Prostate gland (tissue), 2 donors: Measurements from ENCODE around the gene CCSER1. TPM values are rescaled to one million over a fixed set of nuclear protein-coding genes. Genes with fewer than 3 reads are reported as not detected.
"Not testable (repeated sequence)": the region's sequence is repeated elsewhere in the genome, so short reads cannot be mapped to it uniquely, and the experiment has no call there.

Source experiments
- DNase-seq: peaks from one replicate; pipeline ENCODE4 v3.0.0-alpha.2; 2019; ENCODE audit warnings: low spot score
- H3K27ac ChIP-seq, 2 donors: fragments of 200-600 bp; sonication (generic); 2 replicates each; pipeline ENCODE4 v1.5.1; 2017 to 2019
- H3K27me3 ChIP-seq: fragments of 200-600 bp; sonication (generic); replicated peaks from 2 replicates; pipeline ENCODE4 v1.5.1; 2019; ENCODE audit not compliant: insufficient read depth
- H3K36me3 ChIP-seq, 2 donors: fragments of 200-600 bp; sonication (generic); 1 replicate in 1 of 2; 2 replicates in 1 of 2; pipeline versions ENCODE4 v1.5.1 to v1.8.1; 2017 to 2019
- H3K4me1 ChIP-seq: fragments of 200-600 bp; sonication (generic); replicated peaks from 2 replicates; pipeline ENCODE4 v1.5.1; 2019
- H3K4me3 ChIP-seq, 2 donors: fragments of 200-600 bp; sonication (generic); 2 replicates each; pipeline ENCODE4 v1.5.1; 2017 to 2019
- H3K9me3 ChIP-seq: fragments of 200-600 bp; sonication (generic); 2 replicates; pipeline ENCODE4 v1.5.1; 2017
- CTCF ChIP-seq, 4 experiments: fragments of 200-600 bp in 2 of 4; fragments of 450-650 bp in 2 of 4; sonication (generic) in 2 of 4; IDR thresholded peaks; 1 replicate in 3 of 4; 2 replicates in 1 of 4; pipeline ENCODE4 v1.5.1; 2016 to 2019; ENCODE audit warnings: antibody characterized with exemption in 4 of 4, mild to moderate bottlenecking in 2 of 4, moderate library complexity in 2 of 4
- POLR2A ChIP-seq: fragments of 450-650 bp; IDR thresholded peaks from one replicate; pipeline ENCODE4 v1.6.1; 2016; ENCODE audit warnings: antibody characterized with exemption, mild to moderate bottlenecking
- POLR2AphosphoS5 ChIP-seq: sonication (generic); formaldehyde crosslinking; IDR thresholded peaks from one replicate; pipeline ENCODE4 v1.6.1; 2017; ENCODE audit warnings: antibody characterized with exemption
- WGBS: methylation state at CpG from one replicate; pipeline ENCODE4 v1.1.5; 2018; 5-methylcytosine and 5-hydroxymethylcytosine counted together
- intact Hi-C: fragments of 100-400 bp; cut with DNase I; formaldehyde crosslinking; loops from one replicate; pipeline ENCODE4 v1.14.2; 2022
- total RNA-seq, 2 donors: library from RNA; depleted of rRNA; stranded (reverse); fragments of >200 nt; gene quantifications; one replicate each; pipeline ENCODE4 v1.1.0, GENCODE V29; 2016

CCSER1 gene
- total RNA-seq, 2 donors from 2014 or later: 11.9 to 32.2 TPM

GRCh38 chr4:90648791-90649190 lies 521.6 kb downstream of the CCSER1 start:
- intact Hi-C loops: no loop called here
- no peak for TF ChIP-seq CTCF (IDR thresholded peaks at IDR 0.05)
- TF ChIP-seq POLR2AphosphoS5: no peak
- no peak for TF ChIP-seq POLR2A
- no peaks in the 10 kb centered on the region for H3K36me3 ChIP-seq
- WGBS: 94% methylated on average over 2 of the region's 2 CpGs
- no peak overlapping the region for H3K4me3 ChIP-seq
- no peaks in the 10 kb centered on the region for H3K4me1 ChIP-seq
- no peaks in the 10 kb centered on the region for H3K9me3 ChIP-seq
- no peaks in the 10 kb centered on the region for H3K27me3 ChIP-seq
- DNase-seq: no peak
- H3K27ac ChIP-seq: no peak overlapping the region

GRCh38 chr4:90660672-90661071 lies 533.5 kb downstream of the CCSER1 start:
- Histone ChIP-seq H3K4me3 (no peak overlapping the region), H3K27me3 (no peaks in the 10 kb centered on the region), H3K27ac (no peak overlapping the region), H3K36me3 (no peaks in the 10 kb centered on the region), H3K4me1 (no peaks in the 10 kb centered on the region), H3K9me3 (no peaks in the 10 kb centered on the region)
- 88% methylated on average over 3 of the region's 3 CpGs for WGBS
- TF ChIP-seq POLR2AphosphoS5 (no peak), CTCF (IDR thresholded peaks at IDR 0.05) (no peak), POLR2A (no peak)
- DNase-seq: no peak
- intact Hi-C loops: no loop called here

GRCh38 chr4:90670183-90670582 lies 543.0 kb downstream of the CCSER1 start:
- DNase-seq: no peak
- H3K4me1 ChIP-seq: no peaks in the 10 kb centered on the region
- no peak for TF ChIP-seq CTCF (IDR thresholded peaks at IDR 0.05)
- no peak for TF ChIP-seq POLR2A
- TF ChIP-seq POLR2AphosphoS5: no peak
- no peak overlapping the region for H3K27ac ChIP-seq
- 91% methylated on average over 4 of the region's 4 CpGs for WGBS
- H3K9me3 ChIP-seq: no peaks in the 10 kb centered on the region
- H3K36me3 ChIP-seq: no peaks in the 10 kb centered on the region
- intact Hi-C loops: no loop called here
- no peak overlapping the region for H3K4me3 ChIP-seq
- no peaks in the 10 kb centered on the region for H3K27me3 ChIP-seq

GRCh38 chr4:90689739-90690138 lies 562.5 kb downstream of the CCSER1 start:
- H3K36me3 ChIP-seq: no peaks in the 10 kb centered on the region
- intact Hi-C loops: no loop called here
- TF ChIP-seq CTCF (IDR thresholded peaks at IDR 0.05): no peak
- no peak for TF ChIP-seq POLR2AphosphoS5
- TF ChIP-seq POLR2A: no peak
- 46% methylated on average over 1 of the region's 1 CpG for WGBS
- H3K27ac ChIP-seq: no peak overlapping the region
- H3K27me3 ChIP-seq: no peaks in the 10 kb centered on the region
- DNase-seq: peak; percentile 28
- no peak overlapping the region for H3K4me3 ChIP-seq
- H3K9me3 ChIP-seq: no peaks in the 10 kb centered on the region
- H3K4me1 ChIP-seq: no peaks in the 10 kb centered on the region

GRCh38 chr4:90695411-90695810 lies 568.2 kb downstream of the CCSER1 start:
- intact Hi-C loops: no loop called here

GRCh38 chr4:90705501-90705900 lies 578.3 kb downstream of the CCSER1 start:
- WGBS: 88% methylated on average over 6 of the region's 6 CpGs
- H3K27ac ChIP-seq, H3K4me1 ChIP-seq, H3K27me3 ChIP-seq, H3K36me3 ChIP-seq, DNase-seq, H3K4me3 ChIP-seq, intact Hi-C loops, H3K9me3 ChIP-seq: not testable (repeated sequence)

More at GRCh38 chr4:90695411-90695810, 568.2 kb downstream of the CCSER1 start:
- DNase-seq: no peak
- Histone ChIP-seq H3K9me3 (no peaks in the 10 kb centered on the region), H3K27me3 (no peaks in the 10 kb centered on the region), H3K36me3 (no peaks in the 10 kb centered on the region), H3K4me1 (no peaks in the 10 kb centered on the region), H3K4me3 (no peak overlapping the region), H3K27ac (no peak overlapping the region)
- no peak for TF ChIP-seq POLR2A
- TF ChIP-seq POLR2AphosphoS5: no peak
- no peak for TF ChIP-seq CTCF (IDR thresholded peaks at IDR 0.05)
